Measurements from ENCODE around the gene SNX18. TPM values are rescaled to one million over a fixed set of nuclear protein-coding genes. Genes with fewer than 3 reads are reported as not detected.

SNX18 gene
- total RNA-seq, 2 experiments from 2014 or later, result 17.1 to 19.3 TPM

GRCh38 chr5:54593779-54594178 is 76.2 kb downstream of the SNX18 start:
- Mint-ChIP-seq H3K27me3 (ENCODE audit: low read depth) (peaks cover 5% of the 10 kb centered on the region), H3K36me3 (ENCODE audit: low read depth) (peaks cover 8% of the 10 kb centered on the region), H3K4me3 (no peak overlapping the region), H3K27ac (no peak overlapping the region), H3K4me1 (ENCODE audit: low read depth) (no peaks in the 10 kb centered on the region), H3K9me3 (ENCODE audit: insufficient read depth) (peaks cover 15% of the 10 kb centered on the region)
- CTCF ChIA-PET, result interaction anchor here (1.2 kb wide), 1 partner anchor 273 kb away, joined by 3 read pairs; no protein-coding TSS in a partner anchor
- no peak for ATAC-seq
- POLR2A ChIA-PET, result no interaction called here
- no peak for DNase-seq

DNA sequence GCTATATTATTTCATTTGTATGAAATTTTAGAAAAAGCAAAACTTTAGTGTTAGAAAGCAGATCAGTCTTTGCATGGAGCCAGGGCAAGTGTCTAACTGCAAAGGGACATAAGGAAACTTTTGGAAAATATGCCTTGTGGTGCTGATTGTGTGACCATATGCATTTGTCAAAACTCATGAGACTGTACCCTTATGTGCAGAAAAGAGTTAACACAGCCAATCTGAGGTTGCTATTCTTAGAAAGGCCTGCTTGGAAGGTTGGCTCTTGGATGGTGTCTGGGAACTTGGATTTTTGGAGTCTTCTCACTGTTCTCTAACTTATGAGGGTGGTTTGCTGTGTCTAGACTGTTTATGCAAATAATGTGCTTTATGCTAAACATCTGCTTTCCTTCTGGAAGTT is 76.6 kb downstream of the SNX18 start:
- ATAC-seq (no peak), DNase-seq (no peak)
- ChIA-PET CTCF (interaction anchor here (1.2 kb wide), 1 partner anchor 273 kb away, joined by 3 read pairs; no protein-coding TSS in a partner anchor), POLR2A (no interaction called here)
- no peak overlapping the region for H3K27ac Mint-ChIP-seq
- peaks cover 15% of the 10 kb centered on the region for H3K9me3 Mint-ChIP-seq (ENCODE audit: insufficient read depth)
- H3K27me3 Mint-ChIP-seq (ENCODE audit: low read depth), result peaks cover 6% of the 10 kb centered on the region
- H3K4me3 Mint-ChIP-seq, result no peak overlapping the region
- H3K4me1 Mint-ChIP-seq (ENCODE audit: low read depth), result no peaks in the 10 kb centered on the region
- peaks cover 11% of the 10 kb centered on the region for H3K36me3 Mint-ChIP-seq (ENCODE audit: low read depth)

- DNase-seq (no peak), ATAC-seq (no peak)
- CTCF ChIA-PET, result interaction anchor here (0.6 kb wide), 1 partner anchor 250 kb away, joined by 3 read pairs; no protein-coding TSS in a partner anchor
- POLR2A ChIA-PET, result no interaction called here
- Mint-ChIP-seq H3K27ac (no peak overlapping the region), H3K36me3 (ENCODE audit: low read depth) (peaks cover 11% of the 10 kb centered on the region), H3K4me3 (no peak overlapping the region), H3K4me1 (ENCODE audit: low read depth) (no peaks in the 10 kb centered on the region), H3K27me3 (ENCODE audit: low read depth) (peaks cover 6% of the 10 kb centered on the region), H3K9me3 (ENCODE audit: insufficient read depth) (peaks cover 18% of the 10 kb centered on the region)
Measured at GRCh38 chr5:54595721-54596120, 78.2 kb downstream of the SNX18 start.

Other genes starting within 250 kb of the SNX18 start
- gene ARL15, start 207.2 kb upstream of the SNX18 start, total RNA-seq, result 10 to 100 TPM; 10.6 to 12.3 TPM
- not detected for gene HSPB3, start 62.1 kb upstream of the SNX18 start, total RNA-seq

All from activated CD8-positive, alpha-beta T cell treated with anti-CD3 and anti-CD28 coated beads, Interleukin-2, amount 10 ng/mL, durations not matched to agents 7 days and 5 days (primary cell).